GM12801 (cell line): ENCODE measurements around the gene TREML4.

ENCODE experiments used
- TF ChIP-seq, protein P1 (sequence below): IDR thresholded peaks from one replicate; pipeline ENCODE4 v1.5.1; 2011; ENCODE audit warnings: control low read depth; ENCODE audit not compliant: insufficient read length; ENCODE audit errors: extremely low read depth

Gene TREML4

GRCh38 chr6:41269166-41269565 is 41.0 kb downstream of the TREML4 start:
- TF ChIP-seq, protein P1, sequence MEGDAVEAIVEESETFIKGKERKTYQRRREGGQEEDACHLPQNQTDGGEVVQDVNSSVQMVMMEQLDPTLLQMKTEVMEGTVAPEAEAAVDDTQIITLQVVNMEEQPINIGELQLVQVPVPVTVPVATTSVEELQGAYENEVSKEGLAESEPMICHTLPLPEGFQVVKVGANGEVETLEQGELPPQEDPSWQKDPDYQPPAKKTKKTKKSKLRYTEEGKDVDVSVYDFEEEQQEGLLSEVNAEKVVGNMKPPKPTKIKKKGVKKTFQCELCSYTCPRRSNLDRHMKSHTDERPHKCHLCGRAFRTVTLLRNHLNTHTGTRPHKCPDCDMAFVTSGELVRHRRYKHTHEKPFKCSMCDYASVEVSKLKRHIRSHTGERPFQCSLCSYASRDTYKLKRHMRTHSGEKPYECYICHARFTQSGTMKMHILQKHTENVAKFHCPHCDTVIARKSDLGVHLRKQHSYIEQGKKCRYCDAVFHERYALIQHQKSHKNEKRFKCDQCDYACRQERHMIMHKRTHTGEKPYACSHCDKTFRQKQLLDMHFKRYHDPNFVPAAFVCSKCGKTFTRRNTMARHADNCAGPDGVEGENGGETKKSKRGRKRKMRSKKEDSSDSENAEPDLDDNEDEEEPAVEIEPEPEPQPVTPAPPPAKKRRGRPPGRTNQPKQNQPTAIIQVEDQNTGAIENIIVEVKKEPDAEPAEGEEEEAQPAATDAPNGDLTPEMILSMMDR: no peak

DNA sequence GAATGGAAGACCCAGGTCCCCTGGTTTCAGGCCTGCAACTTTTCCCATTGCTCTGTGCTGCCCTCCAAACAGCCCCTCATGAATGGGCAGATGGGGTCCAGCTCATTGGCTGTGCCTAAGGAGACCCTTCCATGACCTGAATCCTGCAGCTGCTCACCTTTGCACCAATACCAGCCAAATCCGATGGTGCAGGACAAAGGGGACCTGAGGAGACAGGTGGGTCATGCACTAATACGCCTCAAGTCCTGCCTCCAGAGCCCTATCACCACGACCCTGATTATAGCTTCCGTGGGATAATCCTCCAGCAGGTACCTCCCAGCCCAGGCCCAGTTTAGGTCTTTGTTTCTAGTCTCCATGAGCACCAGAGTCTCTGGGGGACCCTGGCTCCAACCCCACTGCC is 41.6 kb downstream of the TREML4 start:
- TF ChIP-seq, protein P1: no peak

DNA sequence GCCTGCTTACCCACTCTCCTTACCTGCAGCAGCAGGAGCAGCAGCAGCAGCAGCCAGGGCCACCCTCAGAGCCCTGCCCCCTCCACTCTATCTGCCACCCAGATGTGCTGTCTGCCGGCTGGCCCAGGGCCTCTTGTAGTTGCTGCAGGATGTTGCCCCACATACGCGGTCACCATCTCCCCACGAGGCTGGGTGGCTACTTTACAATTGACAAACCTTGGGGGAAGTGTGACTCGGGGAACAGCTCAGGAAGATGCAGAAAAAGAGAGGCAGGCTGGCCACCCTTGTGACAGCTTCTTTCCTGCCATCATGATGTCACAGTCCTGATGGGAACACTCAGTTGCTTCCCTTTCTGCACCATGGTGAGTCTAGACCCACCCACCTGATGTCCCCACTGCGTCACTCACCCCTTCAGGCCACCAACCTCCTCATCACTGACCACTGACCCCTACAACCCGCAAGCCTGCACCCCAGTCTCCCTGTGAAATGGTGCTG is 43.8 kb downstream of the TREML4 start:
- TF ChIP-seq, protein P1: no peak

DNA sequence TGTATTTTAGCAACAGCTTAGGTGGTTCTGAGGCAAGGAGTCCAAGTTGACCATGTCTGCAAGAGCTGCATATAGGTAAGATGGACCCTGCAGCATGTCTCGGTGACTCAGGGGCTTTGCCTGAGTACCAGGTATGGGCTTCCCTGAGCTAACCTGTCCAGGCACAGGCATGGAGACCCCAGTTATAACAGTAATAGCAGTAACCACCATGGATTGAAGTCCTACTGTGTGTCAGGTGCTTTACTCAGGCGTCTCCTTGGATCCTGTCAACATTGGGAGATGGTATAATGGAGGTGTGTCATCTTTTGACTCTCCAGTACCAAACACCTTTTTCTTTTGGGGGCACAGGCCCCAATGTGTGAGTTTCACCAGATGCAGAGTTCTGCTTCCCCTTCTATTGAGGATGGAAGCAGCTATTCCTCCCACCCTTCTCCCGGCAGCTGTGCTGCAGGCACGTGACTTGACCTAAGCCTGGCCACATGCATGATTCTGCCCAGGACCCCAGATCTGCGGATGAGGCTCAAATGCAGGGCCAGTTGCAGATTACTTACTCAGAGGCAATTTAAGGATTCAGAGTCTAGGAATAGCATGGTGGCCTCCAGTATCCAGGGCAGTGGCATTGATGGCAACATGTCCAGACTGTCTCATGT is 44.6 kb downstream of the TREML4 start:
- TF ChIP-seq, protein P1: no peak

DNA sequence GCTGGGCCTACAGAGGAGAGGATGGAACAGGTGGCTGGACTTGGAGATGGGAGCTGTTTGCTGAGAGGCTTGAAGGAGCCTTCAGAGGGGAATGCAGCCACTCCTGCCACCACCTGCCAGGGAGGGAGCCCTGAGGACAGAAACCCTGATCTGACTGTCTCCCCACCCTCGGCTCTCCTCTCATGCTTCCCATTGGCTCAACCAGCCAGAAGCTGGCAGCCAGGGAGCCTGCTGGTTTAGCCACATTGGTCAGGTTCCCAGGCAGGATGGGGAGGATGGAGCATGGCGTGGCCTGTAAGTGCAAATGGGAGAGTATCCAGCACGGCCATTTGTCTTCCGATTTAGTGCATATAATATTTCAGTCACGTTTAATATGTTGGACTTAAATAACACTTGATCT is 45.6 kb downstream of the TREML4 start:
- TF ChIP-seq, protein P1: no peak

- TF ChIP-seq, protein P1: no peak
Measured at GRCh38 chr6:41274256-41274655, 46.1 kb downstream of the TREML4 start.

GRCh38 chr6:41275489-41275888 is 47.3 kb downstream of the TREML4 start:
- TF ChIP-seq, protein P1: no peak
